CD4-positive, alpha-beta T cell treated with Interleukin-4 for 1 hour (primary cell): ENCODE results near the gene MYL12A.
"Not testable (repeated sequence)": the region's sequence is repeated elsewhere in the genome, so short reads cannot be mapped to it uniquely, and the experiment has no call there.

Experiments
- DNase-seq, 2 donors: peaks; one replicate each; pipeline ENCODE4 v3.0.0-alpha.2; 2020 to 2022

The MYL12A gene

DNA sequence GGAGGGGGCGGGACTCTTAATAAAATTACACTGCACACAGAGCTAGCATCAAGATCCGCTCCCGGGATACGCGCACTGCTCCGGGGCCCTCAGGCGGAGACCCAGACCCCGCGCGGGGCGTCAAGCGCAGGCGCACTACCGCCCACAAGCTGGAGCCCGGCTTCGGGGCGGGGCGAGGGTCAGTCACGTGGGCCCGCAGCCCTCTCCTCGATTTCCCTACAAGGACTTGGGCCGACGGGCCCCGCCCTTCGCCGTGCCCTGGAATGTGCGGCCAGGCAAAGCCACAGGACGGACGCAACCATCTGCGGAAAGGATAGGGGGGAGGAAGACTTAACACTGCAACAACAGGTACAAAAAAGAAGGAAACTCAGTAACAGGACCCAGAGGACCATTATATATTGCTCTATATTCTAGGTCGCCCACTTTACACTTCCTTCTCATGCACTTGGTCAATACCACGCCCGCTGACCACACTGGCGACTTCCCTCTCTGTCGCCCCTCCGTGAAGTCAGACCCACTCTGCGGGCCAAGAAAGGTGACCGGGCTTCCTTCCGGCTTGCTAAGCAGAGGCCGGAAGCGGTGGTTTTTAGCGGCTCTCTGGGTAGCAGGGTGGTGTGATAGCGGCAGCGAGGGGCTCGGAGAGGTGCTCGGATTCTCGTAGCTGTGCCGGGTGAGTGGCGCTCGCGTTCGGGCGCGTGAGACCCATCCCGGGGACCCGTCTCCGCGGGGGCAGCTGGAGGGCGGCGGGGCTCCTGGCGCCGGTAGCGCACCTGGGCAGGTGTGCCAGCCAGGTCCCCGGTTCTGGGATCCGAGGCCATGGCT, at the start of gene MYL12A:
Gene MYL12A (plus strand): TSS at position 562 of the 822 bp plus-strand sequence. CDS start 5,447 bp downstream, outside the sequence.
- DNase-seq, result peak; percentile 93 to 94

DNA sequence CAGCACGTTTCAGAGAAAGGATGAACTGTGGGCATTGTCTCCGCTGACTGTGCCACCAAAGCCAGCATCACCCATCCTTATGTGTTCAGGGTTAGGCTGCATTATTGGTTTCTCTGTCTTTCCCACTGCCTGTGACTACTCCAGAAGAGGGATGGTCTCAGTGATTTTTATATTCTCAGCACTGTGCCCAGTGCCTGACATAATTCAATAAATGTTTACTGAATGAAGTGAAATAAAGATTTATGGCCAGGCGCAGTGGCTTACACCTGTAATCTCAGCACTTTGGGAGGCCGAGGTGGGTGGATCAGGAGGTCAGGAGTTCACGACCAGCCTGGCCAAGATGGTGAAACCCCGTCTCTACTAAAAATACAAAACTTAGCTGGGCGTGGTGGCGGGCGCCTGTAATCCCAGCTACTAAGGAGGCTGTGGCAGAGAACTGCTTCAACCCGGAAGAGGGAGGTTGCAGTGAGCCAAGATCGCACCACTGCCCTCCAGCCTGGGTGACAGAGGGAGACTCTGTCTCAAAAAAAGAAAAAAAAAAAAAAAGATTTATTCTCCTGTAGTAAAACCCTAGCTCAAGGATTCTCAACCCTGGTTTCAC, 49.2 kb upstream of the MYL12A start:
- not testable (repeated sequence) for DNase-seq

DNA sequence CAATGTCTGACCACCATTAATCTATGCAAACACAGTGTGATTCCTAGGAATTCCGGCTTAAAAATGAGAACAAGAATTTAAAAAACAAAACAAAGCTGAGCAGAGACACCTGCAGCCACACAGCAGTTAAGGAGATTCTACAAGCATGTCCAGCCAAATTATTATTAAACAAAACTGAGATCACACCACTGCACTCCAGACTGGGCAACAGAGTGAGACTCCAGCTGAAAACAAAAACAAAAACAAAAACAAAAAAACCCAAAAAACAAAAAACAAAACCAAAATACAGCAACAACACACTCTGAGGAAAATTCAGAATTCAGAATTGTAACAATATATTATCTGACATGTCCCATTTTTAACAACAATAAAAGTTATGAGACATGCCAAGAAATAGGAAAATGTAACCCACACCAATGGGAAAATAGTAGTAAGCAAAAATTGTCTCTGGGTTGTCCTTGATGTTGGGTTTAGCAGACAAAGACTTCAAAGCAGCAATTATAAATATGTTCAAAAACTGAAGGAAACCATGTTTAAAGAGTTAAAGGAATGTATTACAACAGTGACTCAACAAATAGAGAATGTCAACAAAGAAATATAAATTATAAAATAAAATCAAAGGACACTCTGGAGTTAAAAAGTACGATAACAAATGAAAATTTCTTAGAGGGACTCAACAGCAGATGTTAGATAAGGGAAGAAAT, 47.5 kb upstream of the MYL12A start:
- no peak for DNase-seq

DNA sequence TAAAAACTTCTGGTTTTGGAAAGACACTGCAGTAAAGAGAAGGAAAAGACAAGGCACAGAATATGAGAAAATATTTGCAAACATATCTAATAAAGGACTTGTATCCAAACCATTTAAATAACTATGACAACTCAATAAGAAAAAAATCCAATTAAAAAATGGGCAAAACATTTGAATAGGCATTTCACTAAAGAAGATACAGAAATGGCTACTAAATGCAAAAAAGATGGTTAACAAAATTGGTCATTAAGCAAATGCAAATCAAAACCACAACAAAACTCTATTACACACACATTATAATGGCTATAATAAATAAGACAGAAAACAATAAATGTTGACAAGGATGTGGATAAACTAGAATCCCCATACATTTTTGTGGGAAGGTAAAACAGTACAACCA, 42.4 kb upstream of the MYL12A start:
- DNase-seq, result no peak

DNA sequence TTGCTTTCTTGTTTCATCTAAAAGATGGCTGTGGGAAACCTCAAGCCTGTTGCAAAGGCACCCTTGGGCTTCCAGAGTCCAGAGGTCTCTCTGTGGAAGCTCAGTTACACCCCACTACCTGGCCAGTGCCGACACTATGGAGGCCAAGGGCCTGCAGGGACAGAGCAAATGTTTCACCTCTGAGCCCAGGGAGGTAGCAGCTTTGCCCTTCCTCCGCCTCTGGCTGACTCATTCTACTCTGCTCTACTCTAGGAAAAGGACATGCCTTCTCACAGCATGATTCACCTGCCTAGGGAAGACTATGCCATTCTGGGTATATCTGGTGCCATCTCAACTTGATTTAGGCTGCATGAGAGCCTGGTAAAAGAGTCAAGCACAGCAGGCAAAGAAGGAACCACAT, 40.0 kb upstream of the MYL12A start:
- no peak for DNase-seq

DNA sequence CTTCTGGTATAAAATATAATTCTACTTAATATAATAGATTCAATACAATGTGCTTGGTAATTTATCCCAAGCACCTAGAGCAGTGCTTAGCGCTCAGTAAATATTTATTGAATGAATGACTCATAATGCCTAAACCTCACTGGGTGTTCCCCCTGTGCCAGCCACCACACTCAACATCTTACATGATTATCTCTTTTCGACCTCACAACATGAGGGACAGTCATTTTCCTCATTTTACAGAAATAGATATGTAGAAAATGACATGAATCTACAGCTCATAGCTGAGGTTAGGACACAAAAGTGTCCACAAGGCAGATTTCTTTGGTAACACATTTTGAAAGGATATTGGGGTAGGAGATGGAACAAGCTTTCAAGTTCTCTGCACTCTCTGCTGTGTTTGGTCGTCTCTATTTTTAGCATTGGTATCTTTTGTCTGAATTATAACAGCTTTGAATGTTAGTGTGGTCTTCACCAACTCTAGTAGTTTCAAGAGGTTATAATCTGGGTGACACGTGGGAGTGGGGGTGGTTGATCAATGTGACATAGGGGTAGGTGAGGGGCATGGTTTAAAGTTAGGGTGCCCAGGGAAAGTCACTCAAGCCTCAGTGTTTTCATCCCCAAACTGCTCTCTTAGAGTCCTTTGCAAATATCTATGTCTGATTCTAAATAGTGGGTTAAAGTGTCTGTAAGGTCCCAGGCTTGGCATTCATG, 37.6 kb upstream of the MYL12A start:
- DNase-seq, result no peak

DNA sequence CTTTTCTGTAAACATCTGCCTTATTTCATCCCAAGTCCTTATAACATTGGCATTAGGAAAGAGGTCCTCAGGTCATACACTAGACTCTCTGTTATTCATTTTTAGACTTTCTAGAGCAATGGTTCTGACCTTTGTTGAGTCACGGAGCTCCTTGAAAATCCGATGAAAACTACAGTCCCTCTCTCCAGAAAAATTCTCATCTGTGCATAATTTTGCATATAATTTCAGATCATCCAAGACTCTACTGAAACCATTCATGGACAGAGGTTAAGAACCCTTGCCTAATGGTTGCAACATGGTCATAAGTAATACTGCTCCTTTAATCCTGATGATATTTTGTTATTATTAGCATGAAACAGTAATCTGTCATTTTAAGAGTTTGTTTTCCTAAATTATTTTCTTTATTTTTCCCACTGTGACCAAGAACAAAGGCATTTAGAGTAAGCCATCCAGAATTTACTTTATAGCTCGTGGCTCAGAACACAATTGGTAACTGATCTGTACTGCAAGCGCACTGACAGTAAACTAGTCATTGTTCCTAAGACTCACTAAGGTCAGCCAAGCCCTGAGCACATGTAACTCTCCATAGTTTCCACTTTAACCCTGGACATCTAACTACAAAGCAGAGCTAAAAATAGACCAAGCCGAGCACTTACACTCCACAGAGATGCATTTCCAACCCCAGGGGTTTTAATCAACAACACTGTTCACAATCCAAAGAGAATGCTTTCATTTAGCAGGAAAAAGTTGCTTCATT, 36.2 kb upstream of the MYL12A start:
- no peak for DNase-seq

DNA sequence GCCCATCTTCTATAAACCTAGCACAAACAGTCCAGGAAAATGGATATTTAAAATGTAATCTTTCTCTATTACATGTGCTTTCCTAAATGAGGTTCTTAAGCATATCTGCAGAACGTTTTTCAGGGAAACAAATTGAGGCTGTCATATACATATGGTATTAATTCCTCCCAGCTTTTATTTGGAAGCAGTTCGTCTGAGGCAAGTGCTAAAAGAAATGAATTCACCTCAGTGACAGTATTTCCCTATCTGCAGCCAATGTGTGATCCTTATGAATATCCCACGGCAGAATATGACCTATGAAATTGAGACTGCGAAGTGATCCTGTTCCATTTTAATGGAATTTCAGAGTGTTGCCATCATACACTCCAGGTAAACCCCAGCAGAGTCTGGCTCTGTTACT, 34.9 kb upstream of the MYL12A start:
- no peak for DNase-seq

DNA sequence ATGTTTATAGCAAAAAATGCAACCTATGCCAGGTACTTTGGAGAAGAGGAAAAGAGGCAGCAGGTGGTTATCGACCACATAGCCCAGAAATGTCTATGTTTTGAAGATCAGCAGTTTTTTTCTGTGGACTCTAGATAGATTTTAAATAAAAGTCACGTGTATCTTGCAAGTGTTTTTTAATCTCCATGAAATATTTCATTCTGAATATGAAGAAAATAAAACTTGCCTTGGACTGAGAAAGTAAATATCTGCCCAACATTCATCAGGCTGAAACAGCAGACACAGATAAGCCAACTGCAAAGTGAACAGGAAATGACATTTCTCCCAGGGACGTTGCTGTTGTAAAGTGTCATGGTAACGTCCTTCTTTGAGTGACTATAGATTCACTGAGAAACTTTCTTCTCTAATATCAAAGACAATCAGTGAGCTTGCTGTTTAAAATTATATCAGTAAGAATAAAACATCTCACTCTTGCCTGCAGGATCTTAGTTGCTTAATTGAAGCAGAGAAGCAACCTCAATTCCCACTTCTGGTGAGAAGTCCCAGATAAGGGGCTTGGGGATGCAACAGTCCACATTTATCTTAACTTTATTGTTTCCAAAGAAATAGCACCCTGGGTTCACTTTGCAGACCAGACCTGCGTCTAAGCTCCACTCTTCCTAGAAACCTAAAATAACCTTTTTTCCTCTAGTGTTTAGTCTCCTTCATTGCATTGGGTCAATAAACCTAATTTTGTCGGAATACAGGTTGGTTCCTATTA, 34.1 kb upstream of the MYL12A start:
- DNase-seq, result peak; percentile 14 to 24

DNA sequence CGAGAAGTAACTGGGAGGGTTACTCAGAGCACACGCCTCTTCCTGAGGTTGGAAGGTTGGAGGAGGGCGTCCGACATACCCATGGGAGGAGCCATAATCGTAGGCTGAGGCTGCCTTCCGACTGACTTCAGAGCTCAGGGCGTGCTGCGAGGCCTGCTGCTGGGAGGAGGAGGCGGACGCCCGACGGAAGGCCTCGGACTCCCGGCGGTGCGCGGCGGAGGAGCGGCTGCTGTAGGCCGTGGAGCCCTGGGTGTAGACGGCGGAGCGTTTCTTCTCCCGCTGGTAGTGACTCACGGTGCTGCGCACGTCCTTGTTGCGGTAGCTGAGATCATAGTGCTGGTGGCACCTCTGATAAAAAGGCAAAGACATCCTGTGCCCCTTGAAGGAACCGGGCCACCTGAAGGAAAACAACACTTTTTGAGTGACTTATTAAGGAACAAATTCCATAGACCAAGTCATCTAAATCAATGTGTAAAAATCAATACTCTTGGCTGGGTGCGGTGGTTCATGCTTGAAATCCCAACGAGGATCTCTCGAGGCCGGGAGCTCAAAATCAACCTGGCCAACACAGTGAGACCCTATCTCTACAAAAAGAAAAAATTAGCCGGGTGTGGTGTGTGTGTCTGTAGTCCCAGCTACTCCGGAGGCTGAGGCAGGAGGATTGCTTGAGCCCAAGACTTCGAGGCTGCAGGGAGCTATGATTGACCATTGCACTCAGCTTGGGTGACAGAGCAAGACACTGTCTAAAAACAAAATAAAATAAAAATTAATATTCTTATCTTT, 32.6 kb upstream of the MYL12A start:
- no peak for DNase-seq

DNA sequence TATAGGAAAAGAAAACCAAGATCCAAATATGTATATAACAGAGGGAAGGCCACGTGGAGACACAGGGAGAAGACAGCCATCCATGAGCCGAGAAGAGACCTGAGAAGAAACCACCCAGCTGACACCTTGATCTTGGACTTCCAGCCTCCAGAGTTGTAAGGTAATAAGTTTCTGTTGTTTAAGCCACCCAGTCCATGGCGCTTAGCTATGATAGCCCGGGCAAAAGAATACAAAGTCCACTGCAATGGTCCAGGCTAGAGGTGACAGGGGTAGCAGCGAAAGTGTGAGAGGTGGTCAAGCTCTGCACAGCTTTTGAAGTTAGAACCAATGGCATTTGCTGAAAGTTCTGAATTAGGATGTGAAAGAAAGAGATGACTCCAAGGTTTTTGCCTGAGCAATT, 30.6 kb upstream of the MYL12A start:
- DNase-seq, result no peak

DNA sequence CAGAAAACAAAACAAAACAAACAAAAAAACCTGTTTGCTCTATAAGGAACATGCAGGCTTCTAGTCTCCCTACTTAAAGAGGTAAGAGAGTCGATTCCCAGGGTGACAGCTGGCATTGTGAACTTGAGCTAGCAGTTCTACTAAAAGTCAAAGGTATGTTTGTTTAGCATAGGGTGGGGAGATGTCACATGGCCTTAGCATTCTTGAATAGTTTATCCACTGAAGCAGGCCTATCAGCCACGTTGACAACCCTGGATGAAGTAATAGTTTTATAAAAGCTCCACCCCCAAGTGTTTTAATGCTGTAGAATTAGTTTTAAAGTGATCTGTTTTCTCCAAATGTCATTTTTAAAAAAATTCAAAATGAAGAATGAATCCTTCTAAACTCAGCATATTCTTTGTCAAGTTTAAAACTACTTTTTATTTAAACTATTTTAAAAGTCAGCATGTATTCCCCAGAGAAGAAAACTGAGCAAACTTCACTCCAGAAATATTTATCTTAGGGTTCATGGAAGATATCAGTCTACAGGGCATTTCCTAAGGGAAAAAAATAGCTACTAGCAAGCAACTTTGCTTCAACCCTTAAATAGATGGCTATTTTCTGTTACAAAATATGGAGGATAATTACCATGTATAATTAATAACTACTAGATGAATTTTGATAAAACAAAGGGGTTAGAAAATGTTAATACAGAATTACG, 29.5 kb upstream of the MYL12A start:
- DNase-seq, result no peak

DNA sequence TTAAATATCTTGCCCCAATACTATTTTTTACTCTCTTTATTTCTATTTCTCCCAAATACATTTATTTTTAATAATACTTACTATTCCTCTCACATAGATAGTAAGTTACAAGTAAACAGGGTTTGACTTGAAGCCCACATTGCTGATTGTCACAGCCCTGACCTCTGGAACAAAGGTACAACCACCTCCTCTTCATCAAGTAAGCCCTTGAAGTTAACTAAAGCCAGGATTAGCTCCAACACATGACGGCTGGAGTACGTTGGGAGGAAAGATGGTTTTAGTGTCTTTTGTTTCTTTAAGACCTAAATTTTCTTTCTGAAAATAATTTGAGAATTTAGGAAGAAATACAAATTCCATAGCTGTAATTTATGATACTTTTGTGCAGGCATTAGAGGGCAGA, 28.8 kb upstream of the MYL12A start:
- DNase-seq, result no peak

DNA sequence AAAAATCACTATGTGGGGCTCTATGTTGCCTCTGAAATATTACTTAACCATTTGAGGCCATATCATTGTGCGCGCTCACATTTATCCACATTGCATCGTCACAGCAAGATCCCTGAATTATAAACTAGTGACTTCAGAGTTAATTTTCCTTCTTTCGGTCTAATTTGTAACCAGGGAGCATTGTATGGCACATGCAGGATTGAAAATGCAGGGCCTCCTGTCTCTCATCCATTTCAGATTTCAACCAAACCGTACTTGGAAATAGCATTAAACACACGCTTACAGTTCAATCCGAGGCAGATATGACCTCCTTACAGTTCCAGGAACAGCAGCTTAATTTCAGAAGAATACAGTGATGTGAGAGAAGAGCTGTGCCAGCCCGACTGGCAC, 28.4 kb upstream of the MYL12A start:
- no peak for DNase-seq

DNA sequence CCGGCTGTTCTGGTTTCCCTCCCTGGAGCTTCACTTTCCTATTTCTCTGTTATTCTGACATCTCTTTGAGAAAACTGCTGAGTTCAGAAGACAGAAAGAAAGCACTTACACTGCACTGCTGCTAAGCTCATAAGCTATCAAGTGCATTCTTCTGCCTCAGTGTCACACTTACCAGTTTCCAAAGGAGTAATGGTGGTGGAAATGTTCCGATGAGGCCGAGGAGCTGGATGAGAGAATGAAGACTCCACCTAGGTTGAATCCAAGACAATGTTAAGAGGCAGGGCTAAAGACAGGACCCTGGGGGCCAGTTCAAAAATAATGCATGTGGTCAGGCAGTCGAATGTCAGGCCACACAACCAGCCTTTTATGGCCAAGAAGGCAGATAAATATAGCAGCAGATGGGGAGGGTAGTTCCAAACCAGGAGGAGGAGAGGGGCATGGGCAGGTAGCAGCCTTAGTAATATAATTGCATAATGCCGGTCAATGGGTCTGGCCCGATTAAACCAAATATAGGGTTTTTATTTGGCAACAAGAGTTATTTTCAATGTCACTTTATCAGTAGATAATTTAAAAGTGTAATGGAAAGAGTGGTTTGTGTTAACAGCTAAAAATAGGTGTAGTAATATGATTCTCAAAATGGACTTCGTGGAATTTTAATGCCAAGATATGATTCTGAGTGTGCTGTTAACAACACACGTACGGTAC, 27.8 kb upstream of the MYL12A start, which contains the start of gene MYOM1:
Gene MYOM1 (minus strand): TSS at position 338 of the 705 bp plus-strand sequence. CDS start 4,745 bp downstream, outside the sequence.
- DNase-seq, result no peak

DNA sequence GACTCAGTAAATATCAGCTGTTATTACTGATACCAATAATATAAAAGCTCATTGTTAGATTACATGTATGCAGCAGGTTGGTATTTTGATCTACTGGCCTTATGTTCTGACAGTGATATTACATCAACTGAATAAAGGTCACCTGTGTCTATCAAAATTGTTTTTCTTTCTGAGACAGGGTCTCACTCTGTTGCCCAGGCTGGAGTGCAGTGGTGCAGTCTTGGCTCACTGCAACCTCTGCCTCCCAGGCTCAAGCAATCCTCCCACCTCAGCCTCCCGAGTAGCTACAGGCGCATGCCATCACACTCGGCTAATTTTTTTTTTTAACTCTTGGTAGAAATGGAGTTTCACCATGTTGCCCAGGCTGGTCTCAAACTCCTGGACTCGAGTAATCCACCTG, 26.7 kb upstream of the MYL12A start:
- DNase-seq, result not testable (repeated sequence)

DNA sequence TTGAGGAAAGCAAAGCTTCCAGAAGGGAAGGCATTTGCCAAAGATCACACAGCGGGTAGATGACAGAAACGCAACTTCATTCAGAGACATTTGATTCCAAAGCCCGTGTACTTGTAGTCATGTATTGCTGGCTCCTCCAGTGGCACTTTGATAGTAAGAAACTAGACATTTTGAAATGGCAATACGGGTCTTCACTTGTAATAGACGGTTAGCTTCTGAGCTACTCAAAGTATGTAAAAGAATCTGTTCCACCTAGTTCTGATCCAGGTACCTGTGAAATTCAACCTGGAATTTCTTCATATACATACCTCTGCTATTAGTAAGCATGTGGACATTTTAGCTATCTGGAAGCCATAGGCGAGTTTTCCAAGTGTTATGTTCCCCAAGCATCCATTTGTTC, 26.1 kb upstream of the MYL12A start:
- DNase-seq, result no peak

DNA sequence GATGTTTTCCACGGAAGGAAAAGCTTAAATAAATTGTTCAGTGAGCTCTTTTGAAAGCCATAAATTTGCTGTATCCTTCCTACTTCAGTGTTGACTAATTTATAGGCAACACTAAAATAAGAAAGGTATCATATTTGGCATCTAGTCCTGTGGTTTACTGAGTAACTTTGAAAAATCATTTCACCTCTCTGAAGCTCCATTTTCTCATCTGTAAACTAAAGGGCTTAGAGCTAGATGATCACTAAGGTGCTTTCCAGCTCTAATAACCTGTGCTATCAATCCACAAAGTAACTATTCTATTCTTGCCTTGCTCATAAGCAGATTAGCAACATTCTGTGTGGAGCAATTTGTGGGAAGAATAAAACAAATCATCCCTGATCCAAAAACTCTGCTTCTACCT, 24.2 kb upstream of the MYL12A start:
- DNase-seq, result no peak

DNA sequence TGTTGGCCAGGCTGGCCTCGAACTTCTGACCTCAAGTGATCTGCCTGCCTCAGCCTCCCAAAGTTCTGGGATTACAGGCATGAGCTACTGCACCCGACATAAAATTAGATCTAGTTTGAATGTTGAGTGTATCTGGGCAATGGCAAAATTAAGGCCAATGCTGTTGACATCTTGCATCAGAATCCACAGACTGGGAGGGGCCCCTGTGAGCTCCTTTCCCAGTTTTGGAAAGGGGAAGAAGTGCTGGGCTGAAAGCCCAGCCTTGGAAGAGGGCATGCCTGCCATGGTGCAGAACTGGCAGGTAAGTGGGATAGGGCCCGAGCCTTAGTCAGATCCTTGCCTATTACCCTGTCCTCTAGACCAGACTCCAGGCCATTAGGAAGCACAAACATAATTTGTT, 23.4 kb upstream of the MYL12A start:
- DNase-seq, result no peak
